ENCODE data around the gene PRKAB1. TPM values are rescaled to one million over a fixed set of nuclear protein-coding genes. Genes with fewer than 3 reads are reported as not detected.

The PRKAB1 gene
- total RNA-seq, 1 experiment from 2014 or later = 25.0 TPM

DNA sequence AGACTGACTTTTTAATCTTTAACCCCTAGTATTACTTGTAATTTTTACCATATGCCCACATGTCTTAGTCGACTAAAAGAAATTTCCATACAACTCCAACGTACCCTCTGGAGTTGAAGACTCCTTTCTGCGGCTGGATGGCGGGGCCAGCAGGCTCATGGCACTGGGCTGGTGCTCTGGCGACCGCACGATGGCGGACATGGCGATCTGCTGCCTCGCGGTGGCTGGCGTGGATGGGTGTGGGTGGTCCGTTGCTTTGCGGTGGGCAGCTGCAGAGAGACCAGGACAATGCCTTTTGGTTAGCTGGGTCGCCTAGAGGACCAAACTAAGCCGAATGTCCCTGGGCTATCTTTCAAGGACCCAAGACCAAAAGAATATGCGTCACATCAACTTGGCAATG, 50.2 kb downstream of the PRKAB1 start:
- Histone ChIP-seq H2AFZ (ENCODE audit: low read depth, low read length, poor library complexity, severe bottlenecking) (no peak overlapping the region), H3K4me2 (ENCODE audit: low read length) (no peak overlapping the region), H3K27me3 (ENCODE audit: insufficient read depth, low read length) (no peaks in the 10 kb centered on the region), H3K36me3 (ENCODE audit: control insufficient read depth in 1 of 2, insufficient read depth in 2 of 2, low read length in 2 of 2) (peaks cover 28 to 42% of the 10 kb centered on the region in 2 experiments), H3K9me3 (ENCODE audit: control insufficient read depth in 1 of 2, insufficient read depth in 1 of 2, low read depth in 1 of 2, low read length in 2 of 2) (no peaks in the 10 kb centered on the region), H3K9me2 (ENCODE audit: insufficient read depth) (no peaks in the 10 kb centered on the region), H4K20me1 (ENCODE audit: insufficient read depth) (no peaks in the 10 kb centered on the region), H3K79me2 (ENCODE audit: insufficient read depth, low read length) (no peaks in the 10 kb centered on the region; the same call in 1 of the 2 replicates), H3K4me1 (ENCODE audit: control insufficient read depth in 1 of 2, insufficient read depth in 2 of 2, low read length in 2 of 2) (peaks cover 19 to 29% of the 10 kb centered on the region in 2 experiments), H3K9ac (ENCODE audit: low read length) (no peak overlapping the region), H3K4me3 (replicated peaks in 1 of 2; ENCODE audit: low read depth in 1 of 2, low read length in 2 of 2) (no peak overlapping the region), H3K27ac (ENCODE audit: low read depth, low read length) (no peak overlapping the region)
- ATAC-seq (no peak), DNase-seq (ENCODE audit: low read depth, low spot score) (no peak)
- no peak for TF ChIP-seq FOSL1 (IDR thresholded peaks at IDR 0.05; ENCODE audit: low read depth)
- no peak for TF ChIP-seq POLR2AphosphoS5 (IDR thresholded peaks at IDR 0.05; ENCODE audit: low read depth, low read length)
- no peak for TF ChIP-seq JUND (IDR thresholded peaks at IDR 0.05)
- TF ChIP-seq CEBPB (IDR thresholded peaks at IDR 0.05; ENCODE audit: low read depth) = no peak
- TF ChIP-seq, protein P1, sequence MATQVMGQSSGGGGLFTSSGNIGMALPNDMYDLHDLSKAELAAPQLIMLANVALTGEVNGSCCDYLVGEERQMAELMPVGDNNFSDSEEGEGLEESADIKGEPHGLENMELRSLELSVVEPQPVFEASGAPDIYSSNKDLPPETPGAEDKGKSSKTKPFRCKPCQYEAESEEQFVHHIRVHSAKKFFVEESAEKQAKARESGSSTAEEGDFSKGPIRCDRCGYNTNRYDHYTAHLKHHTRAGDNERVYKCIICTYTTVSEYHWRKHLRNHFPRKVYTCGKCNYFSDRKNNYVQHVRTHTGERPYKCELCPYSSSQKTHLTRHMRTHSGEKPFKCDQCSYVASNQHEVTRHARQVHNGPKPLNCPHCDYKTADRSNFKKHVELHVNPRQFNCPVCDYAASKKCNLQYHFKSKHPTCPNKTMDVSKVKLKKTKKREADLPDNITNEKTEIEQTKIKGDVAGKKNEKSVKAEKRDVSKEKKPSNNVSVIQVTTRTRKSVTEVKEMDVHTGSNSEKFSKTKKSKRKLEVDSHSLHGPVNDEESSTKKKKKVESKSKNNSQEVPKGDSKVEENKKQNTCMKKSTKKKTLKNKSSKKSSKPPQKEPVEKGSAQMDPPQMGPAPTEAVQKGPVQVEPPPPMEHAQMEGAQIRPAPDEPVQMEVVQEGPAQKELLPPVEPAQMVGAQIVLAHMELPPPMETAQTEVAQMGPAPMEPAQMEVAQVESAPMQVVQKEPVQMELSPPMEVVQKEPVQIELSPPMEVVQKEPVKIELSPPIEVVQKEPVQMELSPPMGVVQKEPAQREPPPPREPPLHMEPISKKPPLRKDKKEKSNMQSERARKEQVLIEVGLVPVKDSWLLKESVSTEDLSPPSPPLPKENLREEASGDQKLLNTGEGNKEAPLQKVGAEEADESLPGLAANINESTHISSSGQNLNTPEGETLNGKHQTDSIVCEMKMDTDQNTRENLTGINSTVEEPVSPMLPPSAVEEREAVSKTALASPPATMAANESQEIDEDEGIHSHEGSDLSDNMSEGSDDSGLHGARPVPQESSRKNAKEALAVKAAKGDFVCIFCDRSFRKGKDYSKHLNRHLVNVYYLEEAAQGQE (IDR thresholded peaks at IDR 0.05; ENCODE audit: low read depth) = no peak
- no peak for TF ChIP-seq ELF1 (IDR thresholded peaks at IDR 0.05; ENCODE audit: borderline replicate concordance, low read depth)
- no peak for TF ChIP-seq EZH2phosphoT487 (IDR thresholded peaks at IDR 0.05; ENCODE audit: borderline replicate concordance)
- no peak for TF ChIP-seq SRF (IDR thresholded peaks at IDR 0.05; ENCODE audit: low read depth)
- no peak for TF ChIP-seq EGR1 (IDR thresholded peaks at IDR 0.05; ENCODE audit: low read depth)
- TF ChIP-seq ZFX (IDR thresholded peaks at IDR 0.05) = no peak
- TF ChIP-seq ZNF274 (IDR thresholded peaks at IDR 0.05; ENCODE audit: low read depth, low read length) = no peak
- ChIA-PET CTCF (no interaction called here), POLR2A (interaction anchor here (0.7 kb wide), 1 partner anchor 1861 kb away, joined by 6 read pairs; no protein-coding TSS in a partner anchor), RAD21 (ENCODE audit: low non-redundant PET in 1 of 2, low total read pairs in 2 of 2, uncharacterized antibody in 2 of 2, unreplicated experiment in 2 of 2) (no interaction called here)
- no TSS peak for BruUV-seq (replicated peaks)
- intact Hi-C loops (cut with micrococcal nuclease) = no loop called here

All from HCT116 (cell line).